IMR-90 (cell line): ENCODE measurements around the gene NAA35. TPM values are rescaled to one million over a fixed set of nuclear protein-coding genes. Genes with fewer than 3 reads are reported as not detected.

ENCODE experiments used
- ATAC-seq: fragments of 200-7000 bp; cut with Tn5 transposase; 2 replicates; pipeline ENCODE4 v1.9.1; 2020; ENCODE audit warnings: low read depth, mild to moderate bottlenecking, moderate library complexity
- BruUV-seq: library from RNA; stranded (reverse); fragments of 400-500 nt; replicated peaks from 2 replicates; lab custom pipeline; 2021; lab: Mats Ljungman, UMichigan
- CTCF ChIA-PET: fragments of 300-600 bp; formaldehyde crosslinking; extraction: SDS; loops from one replicate; lab custom pipeline; 2021; ENCODE audit warnings: antibody characterized with exemption; lab: Yijun Ruan, JAX
- POLR2A ChIA-PET: fragments of 300-600 bp; sonication (Branson Sonifier 250); formaldehyde crosslinking; loops from one replicate; lab custom pipeline; 2022; ENCODE audit warnings: antibody characterized with exemption; ENCODE audit not compliant: unreplicated experiment; lab: Charles Lee
- DNase-seq: peaks from one replicate; pipeline ENCODE4 v3.0.0; 2013
- H2AFZ ChIP-seq: replicated peaks from 2 replicates; pipeline ENCODE3; 2013; ENCODE audit warnings: low read length, mild to moderate bottlenecking; ENCODE audit not compliant: poor library complexity
- H2AK5ac ChIP-seq: 2 replicates; pipeline ENCODE4 v1.6.1; 2013; ENCODE audit warnings: low read depth, low read length, inconsistent platforms
- H2AK9ac ChIP-seq: replicated peaks from 2 replicates; pipeline ENCODE3; 2013; ENCODE audit warnings: mild to moderate bottlenecking, low read depth, low read length, moderate library complexity; ENCODE audit not compliant: poor library complexity
- H2BK120ac ChIP-seq: 2 replicates; pipeline ENCODE4 v1.6.1; 2013; ENCODE audit warnings: low read depth, low read length, inconsistent platforms
- H2BK15ac ChIP-seq: 3 replicates; pipeline ENCODE4 v1.6.1; 2013; ENCODE audit warnings: low read depth, low read length, inconsistent platforms
- H2BK20ac ChIP-seq: 2 replicates; pipeline ENCODE4 v1.6.1; 2013; ENCODE audit warnings: low read depth, mild to moderate bottlenecking, inconsistent platforms, low read length, moderate library complexity
- H2BK5ac ChIP-seq: 2 replicates; pipeline ENCODE4 v1.6.1; 2013; ENCODE audit warnings: mild to moderate bottlenecking, low read depth, low read length, inconsistent platforms; ENCODE audit not compliant: poor library complexity, severe bottlenecking
- H3K14ac ChIP-seq: replicated peaks from 2 replicates; pipeline ENCODE4 v1.6.1; 2013; ENCODE audit warnings: low read depth, low read length, inconsistent platforms
- H3K18ac ChIP-seq: 2 replicates; pipeline ENCODE4 v1.6.1; 2013; ENCODE audit warnings: low read depth, low read length, control low read depth
- H3K23ac ChIP-seq: 2 replicates; pipeline ENCODE4 v1.6.1; 2013; ENCODE audit warnings: low read depth, low read length, inconsistent platforms
- H3K27ac ChIP-seq: 2 replicates; pipeline ENCODE4 v1.5.1; 2013; ENCODE audit warnings: mild to moderate bottlenecking, control low read depth, low read length; ENCODE audit not compliant: insufficient read depth
- H3K27me3 ChIP-seq: 2 replicates; pipeline ENCODE4 v1.6.1; 2013; ENCODE audit warnings: low read length; ENCODE audit not compliant: control insufficient read depth, insufficient read depth
- H3K36me3 ChIP-seq: 2 replicates; pipeline ENCODE4 v1.6.1; 2013; ENCODE audit warnings: low read length, mixed read lengths; ENCODE audit not compliant: control insufficient read depth, insufficient read depth
- H3K4ac ChIP-seq: 2 replicates; pipeline ENCODE4 v1.6.1; 2013; ENCODE audit warnings: low read depth, low read length, inconsistent platforms
- H3K4me1 ChIP-seq: 2 replicates; pipeline ENCODE4 v1.6.1; 2013; ENCODE audit warnings: low read length, mixed read lengths; ENCODE audit not compliant: control insufficient read depth, insufficient read depth
- H3K4me2 ChIP-seq: 2 replicates; pipeline ENCODE4 v1.6.1; 2013; ENCODE audit warnings: low read depth, mild to moderate bottlenecking, control low read depth, low read length, moderate library complexity
- H3K4me3 ChIP-seq: 2 replicates; pipeline ENCODE4 v1.5.1; 2013; ENCODE audit warnings: low read depth, mild to moderate bottlenecking, control low read depth, low read length, moderate library complexity; ENCODE audit not compliant: insufficient read depth
- H3K56ac ChIP-seq: 2 replicates; pipeline ENCODE4 v1.6.1; 2013; ENCODE audit warnings: low read length, inconsistent platforms; ENCODE audit not compliant: insufficient read depth; ENCODE audit errors: extremely low read depth
- H3K79me1 ChIP-seq, 2 experiments: 2 replicates each; pipeline ENCODE4 v1.6.1; 2013; ENCODE audit warnings: low read length in 2 of 2, inconsistent platforms in 1 of 2, low read depth in 1 of 2
- H3K9ac ChIP-seq: 2 replicates; pipeline ENCODE4 v1.6.1; 2013; ENCODE audit warnings: low read depth, low read length, control low read depth
- H3K9me1 ChIP-seq: 2 replicates; pipeline ENCODE4 v1.6.1; 2013; ENCODE audit warnings: low read length, inconsistent platforms; ENCODE audit not compliant: insufficient read depth
- H3K9me3 ChIP-seq: 2 replicates; pipeline ENCODE4 v1.6.1; 2013; ENCODE audit warnings: low read length; ENCODE audit not compliant: control insufficient read depth, insufficient read depth
- H4K20me1 ChIP-seq: 2 replicates; pipeline ENCODE4 v1.6.1; 2013; ENCODE audit warnings: low read length, inconsistent platforms; ENCODE audit not compliant: insufficient read depth
- H4K5ac ChIP-seq: 2 replicates; pipeline ENCODE4 v1.6.1; 2013; ENCODE audit warnings: mild to moderate bottlenecking, low read depth, low read length, control low read depth
- H4K8ac ChIP-seq, 2 experiments: 2 replicates each; pipeline ENCODE4 v1.6.1; 2013; ENCODE audit warnings: low read depth in 2 of 2, low read length in 2 of 2, control low read depth in 1 of 2, inconsistent platforms in 1 of 2
- H4K91ac ChIP-seq: 2 replicates; pipeline ENCODE4 v1.6.1; 2013; ENCODE audit warnings: low read depth, low read length, inconsistent platforms; ENCODE audit not compliant: insufficient read depth
- BHLHE40 ChIP-seq: fragments of 150-350 bp; IDR thresholded peaks from 2 replicates; pipeline ENCODE4 v1.6.1; 2016; ENCODE audit warnings: mild to moderate bottlenecking, low read depth, low read length
- CEBPB ChIP-seq: IDR thresholded peaks from 2 replicates; pipeline ENCODE4 v1.6.1; 2012; ENCODE audit warnings: low read depth, low read length, improper control_type of control experiment
- CTCF ChIP-seq: conservative IDR thresholded peaks from 2 replicates; pipeline ENCODE4 v1.5.1; 2012; ENCODE audit warnings: mild to moderate bottlenecking, low read depth, low read length, improper control_type of control experiment
- FOS ChIP-seq: fragments of 150-350 bp; IDR thresholded peaks from 2 replicates; pipeline ENCODE4 v1.6.1; 2016; ENCODE audit warnings: low read depth, low read length
- MAZ ChIP-seq: IDR thresholded peaks from 2 replicates; pipeline ENCODE4 v1.6.1; 2012; ENCODE audit warnings: low read depth, mild to moderate bottlenecking, low read length, improper control_type of control experiment, moderate library complexity, borderline replicate concordance
- MXI1 ChIP-seq: IDR thresholded peaks from 2 replicates; pipeline ENCODE4 v1.6.1; 2012; ENCODE audit warnings: low read depth, mild to moderate bottlenecking, low read length, moderate library complexity, borderline replicate concordance
- NFE2L2 ChIP-seq: fragments of 150-350 bp; IDR thresholded peaks from 2 replicates; pipeline ENCODE4 v1.6.1; 2016; ENCODE audit warnings: low read depth, mild to moderate bottlenecking, low read length
- POLR2A ChIP-seq: IDR thresholded peaks from 2 replicates; pipeline ENCODE4 v1.6.1; 2012; ENCODE audit warnings: mild to moderate bottlenecking, low read depth, low read length
- RAD21 ChIP-seq: IDR thresholded peaks from 2 replicates; pipeline ENCODE4 v1.6.1; 2012; ENCODE audit warnings: low read length, improper control_type of control experiment
- RCOR1 ChIP-seq: IDR thresholded peaks from 2 replicates; pipeline ENCODE4 v1.6.1; 2012; ENCODE audit warnings: mild to moderate bottlenecking, low read length, improper control_type of control experiment; ENCODE audit not compliant: insufficient replicate concordance
- RFX5 ChIP-seq: IDR thresholded peaks from 2 replicates; pipeline ENCODE4 v1.8.0; 2012; ENCODE audit warnings: low read depth, mild to moderate bottlenecking, low read length, moderate library complexity
- SMC3 ChIP-seq: fragments of 150-350 bp; IDR thresholded peaks from 2 replicates; pipeline ENCODE4 v1.6.1; 2016; ENCODE audit warnings: low read depth, mild to moderate bottlenecking, antibody characterized with exemption, low read length, moderate library complexity
- USF2 ChIP-seq: fragments of 150-350 bp; IDR thresholded peaks from 2 replicates; pipeline ENCODE4 v1.6.1; 2017; ENCODE audit warnings: mild to moderate bottlenecking, antibody characterized with exemption, low read length, low read depth
- WGBS, 2 experiments: methylation state at CpG; one replicate each; pipeline versions ENCODE4 v1.1.5 to v1.1.7; 2013; ENCODE audit warnings: missing lambda C conversion rate in 2 of 2; ENCODE audit not compliant: insufficient read length in 1 of 2; ENCODE audit errors: extremely low coverage in 2 of 2; 5-methylcytosine and 5-hydroxymethylcytosine counted together
- dilution Hi-C: fragments of 300-500 bp; cut with HindIII; formaldehyde crosslinking; loops from one replicate; pipeline ENCODE4 v1.14.3; 2018; ENCODE audit warnings: low sequenced_read_pairs; ENCODE audit not compliant: unreplicated experiment
- in situ Hi-C: fragments of 300-500 bp; cut with MboI; formaldehyde crosslinking; loops from 3 replicates; pipeline ENCODE4 v1.14.3; 2019; ENCODE audit warnings: low sequenced_read_pairs, inconsistent platforms, mixed read lengths
- intact Hi-C: fragments of 100-400 bp; cut with micrococcal nuclease; formaldehyde crosslinking; loops from 2 replicates; pipeline ENCODE4 v1.10.0; 2022
- polyA plus RNA-seq, 3 experiments: library from polyadenylated mRNA; depleted of rRNA; stranded (reverse); fragments of >200 nt; gene quantifications; 2 replicates each; pipeline ENCODE4 v1.2.3, GENCODE V29; 2012; ENCODE audit warnings: low replicate concordance in 1 of 3
- total RNA-seq: library from RNA; depleted of rRNA; stranded (reverse); fragments of >200 nt; gene quantifications from 2 replicates; pipeline ENCODE4 v1.2.3, GENCODE V29; 2012

NAA35 gene
- total and polyA plus RNA-seq, 2 of the 4 experiments (the other 2 are of a cell fraction): 13.1 to 16.5 TPM

GRCh38 chr9:85892401-85892800 lies 48.5 kb upstream of the NAA35 start (continued):
- TF ChIP-seq USF2: no peak
- no peak for TF ChIP-seq MXI1
- TF ChIP-seq MAZ: no peak
- TF ChIP-seq RAD21: no peak
- no peak for TF ChIP-seq BHLHE40
- TF ChIP-seq SMC3: no peak

GRCh38 chr9:85895685-85896084 lies 45.3 kb upstream of the NAA35 start:
- Histone ChIP-seq H3K27ac (no peak overlapping the region), H3K4me1 (no peaks in the 10 kb centered on the region), H2AK9ac (no peak overlapping the region), H2BK15ac (no peak overlapping the region), H2AK5ac (no peak overlapping the region), H3K23ac (no peak overlapping the region), H3K18ac (no peak overlapping the region), H4K20me1 (no peaks in the 10 kb centered on the region), H3K9me3 (no peaks in the 10 kb centered on the region), H4K91ac (no peak overlapping the region), H4K5ac (no peak overlapping the region), H3K56ac (no peak overlapping the region), H3K4ac (no peak overlapping the region), H3K9ac (no peak overlapping the region), H3K4me3 (no peak overlapping the region), H3K79me1 (no peaks in the 10 kb centered on the region), H2BK5ac (no peak overlapping the region), H3K36me3 (no peaks in the 10 kb centered on the region), H2BK20ac (no peak overlapping the region), H3K9me1 (no peaks in the 10 kb centered on the region), H4K8ac (no peak overlapping the region), H2AFZ (no peak overlapping the region), H3K14ac (no peak overlapping the region), H3K4me2 (no peak overlapping the region), H2BK120ac (no peak overlapping the region), H3K27me3 (no peaks in the 10 kb centered on the region)
- no peak for DNase-seq
- intact Hi-C loops (loop anchor here (5.0 kb wide), 1 partner anchor 1498 kb away; no protein-coding TSS in a partner anchor), in situ Hi-C loops (no loop called here), dilution Hi-C loops (no loop called here)
- no CpG with 5 or more reads among the region's 2 CpGs for WGBS, 2 experiments
- POLR2A ChIA-PET: no interaction called here
- ATAC-seq: no peak
- no TSS peak for BruUV-seq
- CTCF ChIA-PET: no interaction called here
- no peak for TF ChIP-seq BHLHE40
- TF ChIP-seq CTCF: no peak
- TF ChIP-seq NFE2L2: no peak
- no peak for TF ChIP-seq SMC3
- TF ChIP-seq RCOR1: no peak
- TF ChIP-seq MXI1: no peak
- no peak for TF ChIP-seq RFX5
- no peak for TF ChIP-seq POLR2A
- no peak for TF ChIP-seq RAD21
- no peak for TF ChIP-seq USF2
- TF ChIP-seq CEBPB: no peak
- TF ChIP-seq FOS: no peak
